CD4-positive, alpha-beta T cell treated with Interleukin-10 for 1 hour (primary cell): ENCODE measurements around the gene ZBP1.

Experiments used
- DNase-seq: peaks from one replicate; pipeline ENCODE4 v3.0.0-alpha.2; 2020

The ZBP1 gene

DNA sequence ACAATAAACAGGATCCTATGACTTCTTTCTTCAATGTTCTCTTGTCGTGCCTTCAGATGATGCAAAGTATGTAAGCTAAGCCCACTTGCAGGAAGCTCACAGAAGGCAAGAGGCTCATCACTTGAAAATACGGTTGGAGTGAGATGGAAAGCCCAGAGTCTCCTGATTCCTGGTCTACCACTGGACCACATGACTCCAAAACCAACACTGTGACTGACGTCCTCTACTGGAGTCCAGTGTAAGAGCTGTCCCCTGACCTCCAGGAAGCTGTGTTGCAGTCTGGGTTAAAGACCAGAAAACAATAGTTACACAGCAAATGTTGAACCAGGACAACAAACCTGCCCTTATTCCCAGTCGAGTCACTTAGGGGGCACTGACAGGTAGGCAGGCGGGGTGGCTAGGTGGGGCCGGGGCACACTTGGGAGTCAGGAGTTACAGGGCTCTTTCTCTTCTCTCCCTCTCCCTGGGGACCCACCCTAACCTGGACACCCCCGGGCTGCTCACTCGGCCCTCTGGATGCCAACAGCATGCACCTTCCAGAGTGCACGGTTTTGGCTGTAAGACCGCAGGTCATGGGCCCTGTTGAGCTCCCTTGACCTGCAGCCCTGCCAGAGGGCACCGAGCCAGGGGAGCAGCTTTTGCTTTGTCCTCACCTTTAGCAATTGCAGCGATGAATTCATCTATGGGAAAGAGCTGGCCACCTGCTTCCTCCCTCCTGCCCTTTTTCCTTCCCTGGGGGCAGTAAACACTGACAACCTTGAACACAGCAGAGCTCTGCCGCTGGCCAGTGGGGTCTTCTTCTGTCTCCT is 51.9 kb downstream of the ZBP1 start:
- DNase-seq, result no peak

DNA sequence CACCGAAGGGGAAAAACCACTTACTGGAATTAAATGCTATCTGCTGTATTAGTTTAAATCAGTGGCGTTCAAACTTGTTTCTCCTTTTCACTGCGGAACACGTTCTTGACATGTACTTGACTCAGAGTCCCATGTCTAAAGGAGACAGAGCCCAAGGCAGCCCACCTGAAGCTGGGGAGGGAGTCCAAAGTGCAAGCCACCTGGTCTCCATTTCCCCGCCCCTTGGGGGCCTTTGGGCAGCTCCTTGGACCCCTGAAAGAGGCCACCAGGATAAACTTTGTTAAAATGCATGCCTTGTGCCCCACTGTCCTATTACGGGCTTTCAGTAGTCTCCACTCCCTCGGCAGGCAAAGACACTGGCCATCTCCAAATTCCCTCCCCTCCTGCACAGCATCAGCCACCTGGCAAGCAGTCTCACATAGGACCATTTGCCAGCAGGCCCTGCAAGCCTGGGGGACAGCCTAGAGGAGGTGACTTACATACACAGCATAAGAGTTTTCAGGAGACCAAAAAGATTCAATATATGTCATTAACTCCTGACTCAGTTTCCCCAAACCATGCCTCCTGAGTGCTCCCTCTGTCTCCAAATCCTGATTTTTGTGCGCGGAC is 52.7 kb downstream of the ZBP1 start:
- DNase-seq, result no peak

DNA sequence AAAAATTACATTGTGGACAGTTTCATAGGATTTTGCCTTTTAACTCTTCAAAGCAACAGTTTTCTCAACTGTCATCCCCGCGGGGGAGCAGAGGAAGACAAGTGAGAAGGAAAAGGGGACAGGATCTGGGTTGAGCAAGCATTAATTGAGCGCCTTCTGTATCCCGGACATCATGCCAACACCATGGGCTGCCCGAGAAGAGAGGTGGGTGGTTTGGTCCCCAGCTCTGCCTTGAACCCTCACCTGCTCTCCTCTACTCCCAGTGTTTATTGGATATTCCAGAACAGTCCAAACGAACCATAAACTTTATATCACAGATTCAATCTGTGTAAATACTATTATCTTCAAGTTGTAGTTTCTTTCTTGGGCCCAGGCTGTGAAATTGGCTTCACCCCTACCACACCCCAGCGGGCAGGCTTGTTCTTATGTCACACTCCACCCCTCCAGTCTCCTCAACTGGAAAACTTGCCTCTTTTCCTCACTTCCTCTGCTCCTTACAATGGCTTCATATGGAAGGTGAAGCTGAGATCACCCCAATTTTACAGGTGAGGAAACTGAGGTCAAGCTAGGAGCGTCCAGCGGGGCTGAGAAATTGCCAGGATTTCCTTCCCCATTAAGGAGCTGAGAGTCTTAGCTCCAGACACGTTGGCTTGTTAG is 53.3 kb downstream of the ZBP1 start:
- no peak for DNase-seq

DNA sequence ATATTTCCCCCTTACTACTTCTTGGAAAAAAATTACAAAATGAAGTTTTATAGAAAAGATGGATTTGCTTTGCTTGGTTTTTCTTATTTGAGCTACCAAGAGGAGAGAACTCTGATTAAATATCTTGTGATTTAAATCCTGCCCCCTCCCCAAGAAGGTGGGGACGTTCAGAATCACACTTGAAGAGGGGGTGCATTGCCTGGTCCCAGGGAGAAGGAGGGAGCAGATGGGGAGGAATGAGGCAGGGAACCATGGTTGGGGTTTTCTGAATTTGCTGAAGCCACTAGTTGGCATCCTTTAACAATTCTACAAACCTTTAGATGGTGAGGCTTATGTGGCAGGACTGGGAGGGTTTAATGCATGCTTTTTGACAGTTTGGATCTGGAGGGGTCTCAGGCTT is 53.8 kb downstream of the ZBP1 start:
- DNase-seq, result no peak

DNA sequence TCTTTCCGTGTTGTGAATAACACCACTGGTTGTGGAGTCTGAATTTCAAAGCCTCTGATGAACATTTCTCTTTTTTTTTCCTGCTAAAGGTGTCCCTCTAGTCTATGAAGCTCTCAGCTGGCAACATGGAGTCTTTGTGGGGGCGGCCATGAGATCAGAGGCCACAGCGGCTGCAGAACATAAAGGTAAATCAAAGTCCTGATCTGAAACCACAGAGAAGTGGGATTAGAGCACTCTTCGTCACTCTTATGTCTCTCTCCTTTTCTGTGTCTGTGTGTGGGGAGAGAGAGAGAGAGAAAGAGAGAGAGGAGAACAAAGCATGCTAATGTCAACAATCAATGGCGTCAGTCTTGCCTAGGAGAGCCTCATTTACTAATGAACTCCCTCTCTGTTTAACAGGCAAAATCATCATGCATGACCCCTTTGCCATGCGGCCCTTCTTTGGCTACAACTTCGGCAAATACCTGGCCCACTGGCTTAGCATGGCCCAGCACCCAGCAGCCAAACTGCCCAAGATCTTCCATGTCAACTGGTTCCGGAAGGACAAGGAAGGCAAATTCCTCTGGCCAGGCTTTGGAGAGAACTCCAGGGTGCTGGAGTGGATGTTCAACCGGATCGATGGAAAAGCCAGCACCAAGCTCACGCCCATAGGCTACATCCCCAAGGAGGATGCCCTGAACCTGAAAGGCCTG is 55.1 kb downstream of the ZBP1 start:
- no peak for DNase-seq

DNA sequence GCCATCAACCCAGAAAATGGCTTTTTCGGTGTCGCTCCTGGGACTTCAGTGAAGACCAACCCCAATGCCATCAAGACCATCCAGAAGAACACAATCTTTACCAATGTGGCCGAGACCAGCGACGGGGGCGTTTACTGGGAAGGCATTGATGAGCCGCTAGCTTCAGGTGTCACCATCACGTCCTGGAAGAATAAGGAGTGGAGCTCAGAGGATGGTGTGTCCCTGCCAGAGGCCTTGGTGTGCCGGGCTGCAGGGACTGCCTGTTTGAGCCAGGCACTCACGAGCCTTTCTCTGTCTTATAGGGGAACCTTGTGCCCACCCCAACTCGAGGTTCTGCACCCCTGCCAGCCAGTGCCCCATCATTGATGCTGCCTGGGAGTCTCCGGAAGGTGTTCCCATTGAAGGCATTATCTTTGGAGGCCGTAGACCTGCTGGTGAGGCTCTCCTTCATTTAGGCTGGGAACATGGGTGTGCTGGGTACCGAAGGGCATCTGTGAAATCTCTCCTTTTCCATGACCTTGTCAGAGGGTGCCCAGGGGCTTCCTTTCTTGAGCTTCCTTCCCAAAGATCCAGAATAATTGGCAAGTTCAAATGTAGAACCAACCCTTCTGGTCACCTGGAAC is 55.9 kb downstream of the ZBP1 start:
- no peak for DNase-seq

DNA sequence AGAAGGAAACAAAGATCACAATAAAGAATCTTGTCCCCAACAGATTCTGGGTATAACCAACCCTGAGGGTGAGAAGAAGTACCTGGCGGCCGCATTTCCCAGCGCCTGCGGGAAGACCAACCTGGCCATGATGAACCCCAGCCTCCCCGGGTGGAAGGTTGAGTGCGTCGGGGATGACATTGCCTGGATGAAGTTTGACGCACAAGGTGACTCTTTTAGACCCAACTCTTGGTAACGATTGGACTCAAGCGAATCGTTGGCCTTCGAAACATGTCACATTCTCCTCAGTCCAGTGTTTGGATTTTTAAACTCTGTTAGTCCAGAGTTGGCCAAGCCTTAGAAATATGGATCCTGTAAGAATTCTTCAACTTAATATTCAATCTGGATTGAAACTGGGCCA is 56.7 kb downstream of the ZBP1 start:
- DNase-seq, result no peak

DNA sequence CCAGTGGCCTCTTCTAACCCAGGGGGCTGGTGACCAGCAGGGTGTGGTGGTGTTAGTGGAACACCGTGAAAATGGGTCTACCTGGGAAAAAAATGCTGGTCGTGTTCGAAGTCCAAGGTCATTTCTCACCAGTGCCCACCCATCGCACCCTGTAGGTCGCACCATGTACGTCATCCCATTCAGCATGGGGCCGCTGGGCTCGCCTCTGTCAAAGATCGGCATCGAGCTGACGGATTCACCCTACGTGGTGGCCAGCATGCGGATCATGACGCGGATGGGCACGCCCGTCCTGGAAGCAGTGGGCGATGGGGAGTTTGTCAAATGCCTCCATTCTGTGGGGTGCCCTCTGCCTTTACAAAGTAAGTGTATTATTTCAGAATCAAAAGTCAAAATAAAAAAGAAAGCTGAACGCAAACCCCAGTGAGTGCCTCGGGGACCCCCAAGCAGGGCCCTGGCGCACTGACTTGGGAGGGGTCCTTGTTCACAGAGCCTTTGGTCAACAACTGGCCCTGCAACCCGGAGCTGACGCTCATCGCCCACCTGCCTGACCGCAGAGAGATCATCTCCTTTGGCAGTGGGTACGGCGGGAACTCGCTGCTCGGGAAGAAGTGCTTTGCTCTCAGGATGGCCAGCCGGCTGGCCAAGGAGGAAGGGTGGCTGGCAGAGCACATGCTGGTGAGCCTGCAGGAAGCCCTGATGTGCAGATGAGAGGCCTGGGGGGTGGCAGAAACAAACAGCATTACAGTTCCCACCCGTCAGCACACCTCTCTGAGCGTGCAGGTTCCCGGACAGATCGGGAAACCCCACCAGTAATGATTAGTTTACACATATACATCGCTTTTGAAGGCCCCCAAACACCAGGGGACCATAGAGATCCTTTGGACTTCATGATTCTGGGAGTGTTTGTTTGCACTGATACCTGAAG is 57.4 kb downstream of the ZBP1 start:
- no peak for DNase-seq

DNA sequence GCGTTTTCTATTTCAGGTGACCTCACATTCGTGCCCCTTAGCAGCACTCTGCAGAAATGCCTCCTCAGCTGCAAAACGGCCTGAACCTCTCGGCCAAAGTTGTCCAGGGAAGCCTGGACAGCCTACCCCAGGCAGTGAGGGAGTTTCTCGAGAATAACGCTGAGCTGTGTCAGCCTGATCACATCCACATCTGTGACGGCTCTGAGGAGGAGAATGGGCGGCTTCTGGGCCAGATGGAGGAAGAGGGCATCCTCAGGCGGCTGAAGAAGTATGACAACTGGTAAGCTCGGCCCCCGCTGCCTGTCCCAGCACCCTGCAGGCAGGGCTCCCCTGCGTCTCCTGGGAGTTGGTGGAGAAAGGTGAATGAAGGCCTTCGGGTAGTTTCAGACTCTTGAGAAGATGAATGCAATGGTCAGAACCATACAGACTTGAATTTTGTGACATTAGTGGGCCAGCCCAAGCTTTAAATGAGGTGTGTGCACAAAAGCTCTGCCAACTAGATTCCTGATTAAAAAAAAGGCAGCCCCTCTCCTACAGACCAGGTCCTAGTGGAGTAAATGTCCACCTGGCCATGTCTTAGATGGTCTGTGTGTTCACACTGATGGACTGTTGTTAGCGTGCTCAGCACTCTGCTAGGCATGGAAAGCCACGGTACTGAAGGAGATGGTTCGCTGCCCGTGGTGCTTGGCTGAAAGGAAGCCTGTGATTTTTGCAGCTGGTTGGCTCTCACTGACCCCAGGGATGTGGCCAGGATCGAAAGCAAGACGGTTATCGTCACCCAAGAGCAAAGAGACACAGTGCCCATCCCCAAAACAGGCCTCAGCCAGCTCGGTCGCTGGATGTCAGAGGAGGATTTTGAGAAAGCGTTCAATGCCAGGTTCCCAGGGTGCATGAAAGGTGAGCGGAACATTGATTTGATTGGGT is 58.6 kb downstream of the ZBP1 start:
- DNase-seq, result no peak

DNA sequence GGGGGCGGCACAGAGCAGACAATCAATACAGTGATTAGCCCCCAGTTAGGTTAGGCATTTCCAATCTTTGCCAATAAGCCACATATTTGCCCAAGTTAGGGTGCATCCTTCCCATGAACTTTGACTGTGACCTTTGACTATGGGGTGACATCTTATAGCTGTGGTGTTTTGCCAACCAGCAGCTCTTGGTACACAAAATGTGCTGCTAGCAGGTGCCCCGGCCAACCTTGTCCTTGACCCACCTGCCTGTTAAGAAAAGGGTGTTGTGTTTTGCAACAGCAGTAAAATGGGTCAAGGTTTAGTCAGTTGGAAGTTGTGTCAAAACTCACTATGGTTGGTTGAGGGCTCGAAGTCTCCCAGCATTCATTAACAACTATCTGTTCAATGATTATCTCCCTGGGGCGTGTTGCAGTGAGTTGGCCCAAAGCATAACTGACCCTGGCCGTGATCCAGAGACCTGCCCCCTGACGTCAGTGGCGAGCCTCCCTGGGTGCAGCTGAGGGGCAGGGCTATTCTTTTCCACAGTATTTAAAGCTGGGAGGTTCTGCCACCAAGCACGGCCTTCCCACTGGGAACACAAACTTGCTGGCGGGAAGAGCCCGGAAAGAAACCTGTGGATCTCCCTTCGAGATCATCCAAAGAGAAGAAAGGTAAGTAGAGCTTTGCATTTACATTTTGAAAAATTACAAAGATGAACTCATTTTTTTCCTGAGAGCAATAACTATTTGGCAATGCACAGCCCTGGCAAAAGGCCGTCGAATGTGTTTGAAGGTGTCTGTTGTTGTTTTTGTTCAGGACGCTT is 59.5 kb downstream of the ZBP1 start, which contains the start of gene PCK1:
Gene PCK1, plus strand, starts transcription at position 557 of the 802 bp plus-strand sequence. CDS start 302 bp downstream, outside the sequence.
- no peak for DNase-seq

DNA sequence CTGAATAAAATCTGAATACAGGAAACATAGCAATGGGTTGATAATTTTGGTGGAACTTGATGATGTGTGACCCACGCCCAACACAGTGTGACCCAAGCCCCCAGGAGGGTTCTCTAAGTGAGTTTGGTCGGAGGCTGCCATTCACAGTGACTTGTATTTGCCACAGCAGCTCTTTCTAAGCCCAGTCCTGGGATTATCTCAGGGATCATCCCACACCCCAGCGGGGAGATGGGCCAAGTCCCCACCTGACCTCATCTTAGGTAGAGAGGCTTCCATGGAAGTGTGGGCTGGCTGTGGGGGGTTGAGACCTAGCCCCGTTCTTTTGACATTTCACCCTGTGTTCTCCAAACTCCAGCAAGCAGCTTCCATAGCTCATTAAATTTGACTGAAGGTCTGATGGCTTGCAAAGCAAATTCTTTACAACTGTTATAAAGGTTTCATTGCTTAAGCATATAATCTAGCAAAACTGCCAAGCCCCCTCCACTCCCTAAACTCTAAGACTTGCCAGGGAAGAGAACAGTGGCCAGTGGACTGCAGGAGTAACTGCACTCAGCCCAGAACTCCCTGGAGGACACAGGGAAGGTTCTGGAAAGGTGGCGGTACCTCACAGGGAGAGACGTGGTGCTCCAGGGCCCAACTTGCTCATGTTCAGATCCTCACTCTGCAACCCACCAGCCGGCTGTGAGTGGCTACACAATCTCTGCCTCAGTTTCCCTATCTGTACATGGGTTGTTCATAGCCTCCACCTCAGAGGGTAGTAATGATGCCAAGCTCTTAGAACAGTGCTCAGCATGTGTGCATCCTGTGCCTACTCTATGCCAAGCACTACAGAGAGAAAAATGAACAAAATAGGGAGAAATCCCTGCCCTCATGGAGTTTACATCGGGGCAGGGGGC is 60.3 kb downstream of the ZBP1 start:
- no peak for DNase-seq

DNA sequence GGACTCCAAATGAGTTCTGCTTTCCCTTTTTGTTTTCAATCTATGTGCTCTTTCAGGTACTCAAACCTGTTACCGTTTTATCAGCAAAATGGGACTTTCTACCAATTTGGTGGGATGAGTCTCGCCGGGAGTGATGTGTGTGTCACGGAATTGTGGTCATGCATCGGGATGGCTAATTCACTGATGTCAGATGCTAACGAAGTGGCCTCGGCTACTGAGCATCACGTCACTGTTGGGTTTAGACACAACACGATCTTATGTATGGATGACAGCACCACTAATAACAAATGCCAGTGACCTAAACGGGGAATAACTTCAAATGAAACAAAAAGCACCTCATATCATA is 61.0 kb downstream of the ZBP1 start:
- no peak for DNase-seq

DNA sequence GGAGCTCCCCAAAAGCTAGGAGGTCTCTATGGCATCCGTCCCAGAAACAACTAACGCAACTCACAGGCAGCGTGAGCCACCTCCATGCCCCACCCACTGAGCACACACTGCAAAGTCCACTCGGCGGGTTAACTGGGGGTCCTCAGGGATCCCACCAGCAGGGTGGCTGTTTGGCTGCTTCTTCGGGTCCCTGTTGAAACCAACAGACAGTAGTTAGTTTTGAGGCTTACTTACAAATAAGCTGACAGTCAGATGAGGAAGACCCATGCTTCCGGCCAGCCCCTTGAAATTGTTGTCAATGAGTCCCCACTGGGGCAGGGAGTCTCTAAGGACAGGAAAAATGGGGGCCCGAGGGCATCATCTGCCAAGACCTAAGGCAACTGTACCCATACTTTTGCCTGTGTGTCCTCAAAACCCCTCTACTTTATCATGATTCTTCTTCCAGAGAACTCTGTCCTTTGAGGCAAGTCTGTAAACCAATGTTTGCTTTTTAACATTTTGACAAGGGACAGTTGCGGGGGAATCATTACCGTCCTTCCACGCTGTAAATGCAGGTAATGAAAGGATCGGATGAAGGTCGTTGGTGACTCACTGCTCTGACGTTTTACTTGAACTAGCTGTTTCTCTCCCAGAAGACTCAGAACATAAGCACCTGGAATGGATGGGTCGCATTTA is 61.5 kb downstream of the ZBP1 start:
- DNase-seq, result no peak

DNA sequence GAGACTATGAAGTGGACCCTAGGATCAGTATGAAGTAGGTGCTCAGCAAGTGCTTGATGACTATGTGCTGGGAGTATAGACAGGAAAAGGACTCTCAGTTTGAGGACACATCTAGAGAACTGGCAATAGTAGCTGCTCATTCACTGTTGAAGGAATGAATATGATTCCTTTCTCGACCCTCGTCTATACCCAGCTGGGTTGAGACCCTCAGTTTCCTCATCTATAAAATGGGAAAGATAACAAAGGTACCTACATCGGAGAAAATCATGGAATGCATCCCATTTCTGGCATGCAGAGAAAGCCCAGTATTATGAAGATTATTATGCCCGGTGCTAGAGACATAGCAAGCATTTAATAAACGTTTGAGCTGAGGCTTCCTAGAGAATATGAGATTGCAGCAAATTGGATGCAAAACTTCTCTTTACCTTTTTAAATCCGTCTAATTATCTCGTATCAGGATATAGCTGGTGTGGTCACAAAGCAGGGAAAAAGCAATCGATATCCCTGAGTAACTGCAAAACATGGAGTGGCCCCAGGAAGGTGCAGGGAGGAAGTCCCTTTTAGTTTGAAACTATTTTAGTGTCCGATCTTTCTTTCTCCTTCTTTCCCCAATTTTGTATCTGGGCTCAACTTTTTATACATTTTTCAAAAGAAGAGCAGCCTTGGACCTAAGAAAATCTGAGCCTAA is 62.2 kb downstream of the ZBP1 start:
- no peak for DNase-seq

DNA sequence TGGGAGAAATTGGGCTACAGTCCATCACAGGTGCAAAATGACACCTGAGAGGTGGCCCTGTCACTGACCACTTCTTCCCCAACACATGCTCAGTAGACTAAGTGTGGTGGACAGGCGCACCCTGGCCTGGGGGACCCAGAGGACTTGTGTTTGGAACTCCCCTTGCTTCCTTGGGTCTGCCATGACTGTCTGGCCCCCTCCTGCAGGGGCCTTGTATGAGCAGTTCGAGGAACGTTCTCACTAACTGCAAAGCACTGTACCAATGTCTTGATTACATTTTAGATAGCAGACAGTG is 63.3 kb downstream of the ZBP1 start:
- no peak for DNase-seq

DNA sequence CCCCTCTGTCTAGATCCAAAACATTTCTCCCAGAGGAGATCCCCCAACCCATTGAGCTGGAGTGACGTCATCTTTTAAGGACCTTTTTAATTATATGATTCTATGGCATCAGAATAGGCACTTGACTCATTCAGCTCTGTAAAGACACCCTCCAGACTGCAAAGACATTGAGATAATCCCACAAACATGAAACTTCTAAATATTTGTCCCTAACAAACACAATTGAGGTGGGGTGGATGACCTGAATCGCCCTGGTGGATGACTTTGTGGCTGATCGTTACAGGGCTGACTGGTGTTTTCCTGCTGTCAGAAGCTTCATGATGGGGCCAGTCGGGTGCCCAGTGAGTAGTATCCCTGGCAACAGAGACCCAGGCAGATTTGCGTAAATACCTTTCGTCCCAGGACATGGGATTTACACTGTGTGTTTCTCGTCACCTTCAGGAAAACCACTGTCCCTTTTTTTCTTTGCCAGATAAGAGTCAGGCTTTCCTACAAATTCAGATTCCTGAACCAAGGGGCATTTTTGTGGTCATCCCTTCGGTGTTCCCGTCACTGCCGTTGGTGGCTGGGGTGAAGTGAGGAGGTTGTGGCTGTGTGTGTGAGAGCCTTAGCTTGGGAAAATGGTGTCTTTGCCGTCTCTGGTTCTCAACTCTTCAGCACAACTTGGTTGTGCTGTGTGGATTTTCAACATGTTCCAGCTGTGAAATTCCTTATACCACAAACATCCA is 64.6 kb downstream of the ZBP1 start:
- DNase-seq, result no peak
